Measurements from ENCODE around the gene CABLES1. TPM values are rescaled to one million over a fixed set of nuclear protein-coding genes. Genes with fewer than 3 reads are reported as not detected.

Gene CABLES1
- total RNA-seq, 1 donor from 2014 or later, result 2.3 TPM

- Mint-ChIP-seq H3K36me3 (ENCODE audit: low read depth) (peaks cover 3% of the 10 kb centered on the region), H3K4me1 (no peaks in the 10 kb centered on the region), H3K4me3 (no peak overlapping the region), H3K9me3 (no peaks in the 10 kb centered on the region), H3K27me3 (ENCODE audit: low read depth) (no peaks in the 10 kb centered on the region), H3K27ac (ENCODE audit: unreplicated experiment) (no peak overlapping the region)
- DNase-seq (ENCODE audit: low read depth, low spot score), result no peak
- TF ChIP-seq, protein P1, sequence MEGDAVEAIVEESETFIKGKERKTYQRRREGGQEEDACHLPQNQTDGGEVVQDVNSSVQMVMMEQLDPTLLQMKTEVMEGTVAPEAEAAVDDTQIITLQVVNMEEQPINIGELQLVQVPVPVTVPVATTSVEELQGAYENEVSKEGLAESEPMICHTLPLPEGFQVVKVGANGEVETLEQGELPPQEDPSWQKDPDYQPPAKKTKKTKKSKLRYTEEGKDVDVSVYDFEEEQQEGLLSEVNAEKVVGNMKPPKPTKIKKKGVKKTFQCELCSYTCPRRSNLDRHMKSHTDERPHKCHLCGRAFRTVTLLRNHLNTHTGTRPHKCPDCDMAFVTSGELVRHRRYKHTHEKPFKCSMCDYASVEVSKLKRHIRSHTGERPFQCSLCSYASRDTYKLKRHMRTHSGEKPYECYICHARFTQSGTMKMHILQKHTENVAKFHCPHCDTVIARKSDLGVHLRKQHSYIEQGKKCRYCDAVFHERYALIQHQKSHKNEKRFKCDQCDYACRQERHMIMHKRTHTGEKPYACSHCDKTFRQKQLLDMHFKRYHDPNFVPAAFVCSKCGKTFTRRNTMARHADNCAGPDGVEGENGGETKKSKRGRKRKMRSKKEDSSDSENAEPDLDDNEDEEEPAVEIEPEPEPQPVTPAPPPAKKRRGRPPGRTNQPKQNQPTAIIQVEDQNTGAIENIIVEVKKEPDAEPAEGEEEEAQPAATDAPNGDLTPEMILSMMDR (conservative IDR thresholded peaks at IDR 0.05), result no peak
These were observed 82.5 kb downstream of the CABLES1 start for GRCh38 chr18:23217781-23218180.

DNA sequence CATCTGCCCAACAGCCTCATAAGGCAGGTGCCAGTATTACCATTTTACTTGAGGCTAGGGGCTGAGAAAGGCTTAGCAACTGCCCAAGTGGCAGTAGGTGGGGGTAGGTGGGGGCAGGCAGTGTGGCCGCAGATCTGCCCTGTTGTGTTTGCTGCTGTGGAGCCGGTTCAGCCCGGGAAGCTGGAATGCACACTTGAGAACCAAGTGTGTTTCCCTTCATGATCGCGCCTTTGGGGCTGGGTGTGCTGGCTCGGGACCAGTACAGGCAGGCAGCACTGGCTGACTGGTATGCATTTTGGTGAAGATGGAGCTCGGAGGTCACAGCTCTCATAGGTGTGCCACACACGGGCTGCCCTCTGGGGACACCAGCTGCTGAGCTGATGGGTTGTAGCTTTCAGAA is 85.1 kb downstream of the CABLES1 start:
- no peak overlapping the region for H3K27ac Mint-ChIP-seq (ENCODE audit: unreplicated experiment)

DNA sequence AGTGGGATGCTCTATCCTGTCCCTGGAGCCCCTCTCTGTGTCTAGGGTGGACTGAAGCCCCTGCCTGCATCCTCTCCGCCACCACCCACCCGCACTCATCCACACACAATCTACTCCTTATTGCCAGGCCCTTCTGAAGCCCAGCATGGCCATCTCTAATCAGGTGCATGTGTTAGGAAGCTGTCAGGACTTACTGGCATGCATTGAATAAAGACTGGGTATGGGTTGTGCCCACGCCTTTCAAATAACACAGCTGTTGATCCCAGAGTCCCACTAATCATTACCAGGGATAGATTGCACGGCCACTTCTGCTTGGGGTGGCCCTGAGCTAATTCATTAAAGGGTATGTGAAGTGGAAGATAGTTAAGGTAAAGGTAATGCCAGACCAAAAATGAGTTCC is 88.4 kb downstream of the CABLES1 start:
- Mint-ChIP-seq H3K4me1 (peaks cover 33% of the 10 kb centered on the region), H3K27ac (ENCODE audit: unreplicated experiment) (no peak overlapping the region), H3K4me3 (no peak overlapping the region), H3K36me3 (ENCODE audit: low read depth) (no peaks in the 10 kb centered on the region), H3K27me3 (ENCODE audit: low read depth) (no peaks in the 10 kb centered on the region), H3K9me3 (no peaks in the 10 kb centered on the region)
- TF ChIP-seq, protein P1 (conservative IDR thresholded peaks at IDR 0.05), result no peak
- no peak for DNase-seq (ENCODE audit: low read depth, low spot score)

More for the DNA sequence above, 85.1 kb downstream of the CABLES1 start:
- Mint-ChIP-seq H3K36me3 (ENCODE audit: low read depth) (no peaks in the 10 kb centered on the region), H3K27me3 (ENCODE audit: low read depth) (no peaks in the 10 kb centered on the region), H3K4me1 (peaks cover 4% of the 10 kb centered on the region), H3K4me3 (no peak overlapping the region), H3K9me3 (no peaks in the 10 kb centered on the region)
- TF ChIP-seq, protein P1 (conservative IDR thresholded peaks at IDR 0.05), result no peak
- no peak for DNase-seq (ENCODE audit: low read depth, low spot score)

DNA sequence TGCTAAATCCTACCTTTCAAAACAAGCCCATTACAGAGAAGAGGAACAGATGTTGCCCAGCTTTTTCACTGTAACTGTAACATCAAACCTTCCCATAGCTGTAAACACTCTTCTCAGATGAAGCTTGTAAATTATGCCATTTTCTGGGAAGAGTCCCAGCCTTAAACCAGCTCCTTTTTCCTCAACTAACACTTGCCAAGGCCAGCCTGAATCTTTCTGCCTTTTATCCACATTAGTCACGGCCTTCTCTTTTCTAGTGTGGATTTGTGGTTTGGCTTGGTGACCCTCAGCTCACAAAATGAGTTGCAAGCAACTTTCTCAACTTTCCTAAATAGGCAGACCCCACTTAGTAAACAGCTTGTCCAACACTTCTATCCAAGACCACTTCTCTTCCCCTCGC is 90.2 kb downstream of the CABLES1 start:
- no peaks in the 10 kb centered on the region for H3K9me3 Mint-ChIP-seq
- no peak for DNase-seq (ENCODE audit: low read depth, low spot score)
- TF ChIP-seq, protein P1 (conservative IDR thresholded peaks at IDR 0.05), result no peak
- H3K4me3 Mint-ChIP-seq, result no peak overlapping the region
- no peak overlapping the region for H3K27ac Mint-ChIP-seq (ENCODE audit: unreplicated experiment)
- H3K4me1 Mint-ChIP-seq, result peaks cover 41% of the 10 kb centered on the region
- no peaks in the 10 kb centered on the region for H3K27me3 Mint-ChIP-seq (ENCODE audit: low read depth)
- no peaks in the 10 kb centered on the region for H3K36me3 Mint-ChIP-seq (ENCODE audit: low read depth)

- Mint-ChIP-seq H3K4me3 (no peak overlapping the region), H3K4me1 (peaks cover 41% of the 10 kb centered on the region), H3K9me3 (no peaks in the 10 kb centered on the region), H3K27me3 (ENCODE audit: low read depth) (no peaks in the 10 kb centered on the region), H3K27ac (ENCODE audit: unreplicated experiment) (no peak overlapping the region), H3K36me3 (ENCODE audit: low read depth) (no peaks in the 10 kb centered on the region)
- no peak for DNase-seq (ENCODE audit: low read depth, low spot score)
- TF ChIP-seq, protein P1 (conservative IDR thresholded peaks at IDR 0.05), result no peak
These were observed 91.1 kb downstream of the CABLES1 start for GRCh38 chr18:23226391-23226790.

Measured in neural crest cell (in vitro differentiated cells).